ENCODE measurements around the gene CALB2. TPM values are rescaled to one million over a fixed set of nuclear protein-coding genes. Genes with fewer than 3 reads are reported as not detected.

CALB2 gene
- total and polyA plus RNA-seq, 2 of the 13 experiments (the other 11 are each of a cell fraction or from before 2014, with no cell fraction given), result 0.37 to 0.40 TPM

DNA sequence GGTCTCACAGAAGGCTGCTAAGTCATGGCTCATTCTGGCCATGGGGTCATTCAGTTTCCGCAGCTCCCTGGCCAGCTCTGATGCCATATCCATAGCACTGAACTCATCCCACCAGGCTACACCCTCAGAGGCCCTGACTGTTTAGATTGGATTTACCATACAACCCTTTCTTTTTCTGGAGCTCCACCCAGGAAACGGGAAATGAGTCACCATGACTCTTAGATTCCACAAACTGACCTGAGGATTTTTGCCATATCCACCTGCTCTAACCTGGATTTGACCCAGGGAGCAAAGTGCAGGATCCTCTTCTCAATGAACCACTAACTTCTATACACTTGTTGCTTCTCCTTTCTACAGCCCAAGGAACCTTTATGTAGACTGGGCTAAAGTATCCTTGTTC is 20.3 kb upstream of the CALB2 start (continued):
- TF ChIP-seq ZFYVE20 (CRISPR knock-in tag; IDR thresholded peaks at IDR 0.05; ENCODE audit: borderline replicate concordance, low read depth) (no peak), ZNF777 (CRISPR knock-in tag; IDR thresholded peaks at IDR 0.05) (no peak), ZFP90 (CRISPR knock-in tag; IDR thresholded peaks at IDR 0.05; ENCODE audit: borderline replicate concordance) (no peak), HOMEZ (CRISPR knock-in tag; IDR thresholded peaks at IDR 0.05; ENCODE audit: low read depth) (peak; percentile 75), U2AF2 (IDR thresholded peaks at IDR 0.05; ENCODE audit: low read depth, low read length) (no peak), ZNF510 (CRISPR knock-in tag; IDR thresholded peaks at IDR 0.05; ENCODE audit: low read depth) (no peak), ZNF512 (CRISPR knock-in tag; IDR thresholded peaks at IDR 0.05) (no peak), ZNF598 (CRISPR knock-in tag; IDR thresholded peaks at IDR 0.05; ENCODE audit: borderline replicate concordance) (no peak), ZNF891 (CRISPR knock-in tag; IDR thresholded peaks at IDR 0.05) (no peak), EZH2 (conservative IDR thresholded peaks at IDR 0.05; ENCODE audit: low read depth, low read length) (no peak), KLF9 (CRISPR knock-in tag; IDR thresholded peaks at IDR 0.05; ENCODE audit: low read depth) (no peak), ZNF552 (CRISPR knock-in tag; IDR thresholded peaks at IDR 0.05; ENCODE audit: borderline replicate concordance) (no peak), DNMT1 (CRISPR knock-in tag; IDR thresholded peaks at IDR 0.05) (no peak), NKX3-1 (CRISPR knock-in tag; IDR thresholded peaks at IDR 0.05) (no peak)
- TF ChIP-seq, protein P1, sequence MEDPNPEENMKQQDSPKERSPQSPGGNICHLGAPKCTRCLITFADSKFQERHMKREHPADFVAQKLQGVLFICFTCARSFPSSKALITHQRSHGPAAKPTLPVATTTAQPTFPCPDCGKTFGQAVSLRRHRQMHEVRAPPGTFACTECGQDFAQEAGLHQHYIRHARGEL (CRISPR knock-in tag; IDR thresholded peaks at IDR 0.05), result no peak
- TF ChIP-seq, protein P2, sequence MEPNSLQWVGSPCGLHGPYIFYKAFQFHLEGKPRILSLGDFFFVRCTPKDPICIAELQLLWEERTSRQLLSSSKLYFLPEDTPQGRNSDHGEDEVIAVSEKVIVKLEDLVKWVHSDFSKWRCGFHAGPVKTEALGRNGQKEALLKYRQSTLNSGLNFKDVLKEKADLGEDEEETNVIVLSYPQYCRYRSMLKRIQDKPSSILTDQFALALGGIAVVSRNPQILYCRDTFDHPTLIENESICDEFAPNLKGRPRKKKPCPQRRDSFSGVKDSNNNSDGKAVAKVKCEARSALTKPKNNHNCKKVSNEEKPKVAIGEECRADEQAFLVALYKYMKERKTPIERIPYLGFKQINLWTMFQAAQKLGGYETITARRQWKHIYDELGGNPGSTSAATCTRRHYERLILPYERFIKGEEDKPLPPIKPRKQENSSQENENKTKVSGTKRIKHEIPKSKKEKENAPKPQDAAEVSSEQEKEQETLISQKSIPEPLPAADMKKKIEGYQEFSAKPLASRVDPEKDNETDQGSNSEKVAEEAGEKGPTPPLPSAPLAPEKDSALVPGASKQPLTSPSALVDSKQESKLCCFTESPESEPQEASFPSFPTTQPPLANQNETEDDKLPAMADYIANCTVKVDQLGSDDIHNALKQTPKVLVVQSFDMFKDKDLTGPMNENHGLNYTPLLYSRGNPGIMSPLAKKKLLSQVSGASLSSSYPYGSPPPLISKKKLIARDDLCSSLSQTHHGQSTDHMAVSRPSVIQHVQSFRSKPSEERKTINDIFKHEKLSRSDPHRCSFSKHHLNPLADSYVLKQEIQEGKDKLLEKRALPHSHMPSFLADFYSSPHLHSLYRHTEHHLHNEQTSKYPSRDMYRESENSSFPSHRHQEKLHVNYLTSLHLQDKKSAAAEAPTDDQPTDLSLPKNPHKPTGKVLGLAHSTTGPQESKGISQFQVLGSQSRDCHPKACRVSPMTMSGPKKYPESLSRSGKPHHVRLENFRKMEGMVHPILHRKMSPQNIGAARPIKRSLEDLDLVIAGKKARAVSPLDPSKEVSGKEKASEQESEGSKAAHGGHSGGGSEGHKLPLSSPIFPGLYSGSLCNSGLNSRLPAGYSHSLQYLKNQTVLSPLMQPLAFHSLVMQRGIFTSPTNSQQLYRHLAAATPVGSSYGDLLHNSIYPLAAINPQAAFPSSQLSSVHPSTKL (CRISPR knock-in tag; IDR thresholded peaks at IDR 0.05), result 0 out of 2 replicates have a peak, but pooled peaks have one; percentile 18
- TF ChIP-seq, protein P3, sequence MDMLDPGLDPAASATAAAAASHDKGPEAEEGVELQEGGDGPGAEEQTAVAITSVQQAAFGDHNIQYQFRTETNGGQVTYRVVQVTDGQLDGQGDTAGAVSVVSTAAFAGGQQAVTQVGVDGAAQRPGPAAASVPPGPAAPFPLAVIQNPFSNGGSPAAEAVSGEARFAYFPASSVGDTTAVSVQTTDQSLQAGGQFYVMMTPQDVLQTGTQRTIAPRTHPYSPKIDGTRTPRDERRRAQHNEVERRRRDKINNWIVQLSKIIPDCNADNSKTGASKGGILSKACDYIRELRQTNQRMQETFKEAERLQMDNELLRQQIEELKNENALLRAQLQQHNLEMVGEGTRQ (IDR thresholded peaks at IDR 0.05; ENCODE audit: low read depth, low read length), result no peak
- TF ChIP-seq, protein P3 (CRISPR knock-in tag; IDR thresholded peaks at IDR 0.05; ENCODE audit: borderline replicate concordance), result no peak
- TF ChIP-seq, protein P4, sequence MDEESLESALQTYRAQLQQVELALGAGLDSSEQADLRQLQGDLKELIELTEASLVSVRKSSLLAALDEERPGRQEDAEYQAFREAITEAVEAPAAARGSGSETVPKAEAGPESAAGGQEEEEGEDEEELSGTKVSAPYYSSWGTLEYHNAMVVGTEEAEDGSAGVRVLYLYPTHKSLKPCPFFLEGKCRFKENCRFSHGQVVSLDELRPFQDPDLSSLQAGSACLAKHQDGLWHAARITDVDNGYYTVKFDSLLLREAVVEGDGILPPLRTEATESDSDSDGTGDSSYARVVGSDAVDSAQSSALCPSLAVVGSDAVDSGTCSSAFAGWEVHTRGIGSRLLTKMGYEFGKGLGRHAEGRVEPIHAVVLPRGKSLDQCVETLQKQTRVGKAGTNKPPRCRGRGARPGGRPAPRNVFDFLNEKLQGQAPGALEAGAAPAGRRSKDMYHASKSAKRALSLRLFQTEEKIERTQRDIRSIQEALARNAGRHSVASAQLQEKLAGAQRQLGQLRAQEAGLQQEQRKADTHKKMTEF (CRISPR knock-in tag; IDR thresholded peaks at IDR 0.05), result no peak
